ENCODE data around the gene RHOT2.

- TF ChIP-seq CTCF (IDR thresholded peaks at IDR 0.05), result no peak
- TF ChIP-seq POLR2AphosphoS5 (IDR thresholded peaks at IDR 0.05), result no peak
- TF ChIP-seq EP300 (IDR thresholded peaks at IDR 0.05), result no peak
- TF ChIP-seq POLR2A (IDR thresholded peaks at IDR 0.05), result no peak
Observed at GRCh38 chr16:708959-709358, 41.0 kb downstream of the RHOT2 start.
